ENCODE results near the gene IPP.

GRCh38 chr1:45716700-45717099 is 33.8 kb downstream of the IPP start:
- TF ChIP-seq, protein P1, sequence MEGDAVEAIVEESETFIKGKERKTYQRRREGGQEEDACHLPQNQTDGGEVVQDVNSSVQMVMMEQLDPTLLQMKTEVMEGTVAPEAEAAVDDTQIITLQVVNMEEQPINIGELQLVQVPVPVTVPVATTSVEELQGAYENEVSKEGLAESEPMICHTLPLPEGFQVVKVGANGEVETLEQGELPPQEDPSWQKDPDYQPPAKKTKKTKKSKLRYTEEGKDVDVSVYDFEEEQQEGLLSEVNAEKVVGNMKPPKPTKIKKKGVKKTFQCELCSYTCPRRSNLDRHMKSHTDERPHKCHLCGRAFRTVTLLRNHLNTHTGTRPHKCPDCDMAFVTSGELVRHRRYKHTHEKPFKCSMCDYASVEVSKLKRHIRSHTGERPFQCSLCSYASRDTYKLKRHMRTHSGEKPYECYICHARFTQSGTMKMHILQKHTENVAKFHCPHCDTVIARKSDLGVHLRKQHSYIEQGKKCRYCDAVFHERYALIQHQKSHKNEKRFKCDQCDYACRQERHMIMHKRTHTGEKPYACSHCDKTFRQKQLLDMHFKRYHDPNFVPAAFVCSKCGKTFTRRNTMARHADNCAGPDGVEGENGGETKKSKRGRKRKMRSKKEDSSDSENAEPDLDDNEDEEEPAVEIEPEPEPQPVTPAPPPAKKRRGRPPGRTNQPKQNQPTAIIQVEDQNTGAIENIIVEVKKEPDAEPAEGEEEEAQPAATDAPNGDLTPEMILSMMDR (IDR thresholded peaks at IDR 0.05) = no peak
- no peak for TF ChIP-seq POLR2A (IDR thresholded peaks at IDR 0.05)
